Panc1 (cell line): ENCODE measurements around the gene FOXN1. TPM values are rescaled to one million over a fixed set of nuclear protein-coding genes. Genes with fewer than 3 reads are reported as not detected.

Source experiments
- ATAC-seq: fragments of 200-7000 bp; cut with Tn5 transposase; 2 replicates; pipeline ENCODE4 v1.9.1; 2020; ENCODE audit warnings: mild to moderate bottlenecking, moderate library complexity
- BruUV-seq: library from RNA; stranded (reverse); fragments of 400-500 nt; replicated peaks from 2 replicates; lab custom pipeline; 2021; lab: Mats Ljungman, UMichigan
- CTCF ChIA-PET: fragments of 300-600 bp; sonication (Branson Sonifier 250); formaldehyde crosslinking; loops from one replicate; lab custom pipeline; 2022; ENCODE audit warnings: antibody characterized with exemption; lab: Charles Lee
- POLR2A ChIA-PET: fragments of 300-600 bp; sonication (Branson Sonifier 250); formaldehyde crosslinking; loops from one replicate; lab custom pipeline; 2022; ENCODE audit warnings: antibody characterized with exemption; lab: Charles Lee
- DNase-seq: peaks from one replicate; pipeline ENCODE4 v3.0.0-alpha.2; 2010; ENCODE audit warnings: low read depth, low spot score
- H3K27ac ChIP-seq: 2 replicates; pipeline ENCODE4 v1.5.1; 2011; ENCODE audit warnings: mild to moderate bottlenecking, low read length, inconsistent platforms
- H3K27me3 ChIP-seq: fragments of 200-500 bp; sonication (Bioruptor generic); 2 replicates; pipeline ENCODE4 v1.6.0; 2014; ENCODE audit warnings: low read length, inconsistent platforms; ENCODE audit not compliant: control insufficient read depth, insufficient read depth
- H3K36me3 ChIP-seq: fragments of 200-500 bp; sonication (Bioruptor generic); 2 replicates; pipeline ENCODE4 v1.5.1; 2014; ENCODE audit warnings: inconsistent platforms, mild to moderate bottlenecking, low read length, moderate library complexity; ENCODE audit not compliant: control insufficient read depth, insufficient read depth
- H3K4me1 ChIP-seq: 2 replicates; pipeline ENCODE4 v1.5.1; 2011; ENCODE audit warnings: inconsistent platforms, mild to moderate bottlenecking, low read length, moderate library complexity; ENCODE audit not compliant: control insufficient read depth, insufficient read depth
- H3K4me3 ChIP-seq, 2 experiments: 2 replicates each; pipeline ENCODE4 v1.5.1; 2011 to 2012; ENCODE audit warnings: low read depth in 2 of 2, low read length in 2 of 2, mild to moderate bottlenecking in 2 of 2, inconsistent platforms in 1 of 2, moderate library complexity in 1 of 2
- H3K9me3 ChIP-seq: fragments of 200-500 bp; sonication (Bioruptor generic); 2 replicates; pipeline ENCODE4 v1.5.1; 2014; ENCODE audit warnings: low read depth, mild to moderate bottlenecking, inconsistent platforms, low read length, moderate library complexity; ENCODE audit not compliant: control insufficient read depth, insufficient read depth
- POLR2AphosphoS5 ChIP-seq: IDR thresholded peaks from 2 replicates; pipeline ENCODE4 v1.6.1; 2012; ENCODE audit warnings: mild to moderate bottlenecking, low read depth, low read length, moderate library complexity
- SIN3A ChIP-seq: IDR thresholded peaks from 2 replicates; pipeline ENCODE4 v1.6.1; 2012; ENCODE audit warnings: low read depth, mild to moderate bottlenecking, low read length, moderate library complexity, borderline replicate concordance; ENCODE audit not compliant: insufficient read depth
- TCF7L2 ChIP-seq: IDR thresholded peaks from 2 replicates; pipeline ENCODE4 v1.6.1; 2011; ENCODE audit warnings: mild to moderate bottlenecking, low read depth, low read length, inconsistent platforms
- in situ Hi-C: cut with HindIII; loops from 2 replicates; pipeline ENCODE4 v1.10.0; 2016; ENCODE audit warnings: low sequenced_read_pairs, low pct_unique_long_range_greater_than_20kb
- intact Hi-C: fragments of 100-400 bp; cut with micrococcal nuclease; formaldehyde crosslinking; loops from one replicate; pipeline ENCODE4 v1.10.0; 2022; ENCODE audit not compliant: unreplicated experiment
- total RNA-seq: library from RNA; stranded (reverse); gene quantifications from one replicate; pipeline ENCODE4 v1.2.1, GENCODE V29; 2021; ENCODE audit not compliant: unreplicated experiment
- TF ChIP-seq, protein P1 (sequence below): fragments of 450-650 bp; IDR thresholded peaks from 2 replicates; pipeline ENCODE4 v1.5.1; 2017; ENCODE audit warnings: mild to moderate bottlenecking
- TF ChIP-seq, protein P2 (sequence below), 2 experiments: IDR thresholded peaks; 2 replicates each; pipeline ENCODE4 v1.6.1; 2011 to 2012; ENCODE audit warnings: low read depth in 2 of 2, control low read depth in 1 of 2, low read length in 1 of 2, mild to moderate bottlenecking in 1 of 2, moderate library complexity in 1 of 2; ENCODE audit not compliant: insufficient read depth in 1 of 2

FOXN1 gene
- total RNA-seq, 1 experiment from 2014 or later, result not detected

- intact Hi-C loops (no loop called here), in situ Hi-C loops (no loop called here)
- Histone ChIP-seq H3K4me3 (peak overlapping the region; percentile 72 to 77), H3K36me3 (no peaks in the 10 kb centered on the region), H3K27ac (peak overlapping the region; percentile 42; the same call in 1 of the 2 replicates), H3K4me1 (peaks cover 9% of the 10 kb centered on the region; the same call in 1 of the 2 replicates), H3K9me3 (no peaks in the 10 kb centered on the region), H3K27me3 (no peaks in the 10 kb centered on the region)
- ChIA-PET POLR2A (interaction anchor here (0.7 kb wide), 1 partner anchor 20 kb away, joined by 3 read pairs; the partner anchor contains the start of gene PIGS), CTCF (no interaction called here)
- TF ChIP-seq POLR2AphosphoS5, result no peak
- TF ChIP-seq TCF7L2, result no peak
- TF ChIP-seq SIN3A, result no peak
- TF ChIP-seq, protein P1, sequence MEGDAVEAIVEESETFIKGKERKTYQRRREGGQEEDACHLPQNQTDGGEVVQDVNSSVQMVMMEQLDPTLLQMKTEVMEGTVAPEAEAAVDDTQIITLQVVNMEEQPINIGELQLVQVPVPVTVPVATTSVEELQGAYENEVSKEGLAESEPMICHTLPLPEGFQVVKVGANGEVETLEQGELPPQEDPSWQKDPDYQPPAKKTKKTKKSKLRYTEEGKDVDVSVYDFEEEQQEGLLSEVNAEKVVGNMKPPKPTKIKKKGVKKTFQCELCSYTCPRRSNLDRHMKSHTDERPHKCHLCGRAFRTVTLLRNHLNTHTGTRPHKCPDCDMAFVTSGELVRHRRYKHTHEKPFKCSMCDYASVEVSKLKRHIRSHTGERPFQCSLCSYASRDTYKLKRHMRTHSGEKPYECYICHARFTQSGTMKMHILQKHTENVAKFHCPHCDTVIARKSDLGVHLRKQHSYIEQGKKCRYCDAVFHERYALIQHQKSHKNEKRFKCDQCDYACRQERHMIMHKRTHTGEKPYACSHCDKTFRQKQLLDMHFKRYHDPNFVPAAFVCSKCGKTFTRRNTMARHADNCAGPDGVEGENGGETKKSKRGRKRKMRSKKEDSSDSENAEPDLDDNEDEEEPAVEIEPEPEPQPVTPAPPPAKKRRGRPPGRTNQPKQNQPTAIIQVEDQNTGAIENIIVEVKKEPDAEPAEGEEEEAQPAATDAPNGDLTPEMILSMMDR, result no peak
- TF ChIP-seq, protein P2, sequence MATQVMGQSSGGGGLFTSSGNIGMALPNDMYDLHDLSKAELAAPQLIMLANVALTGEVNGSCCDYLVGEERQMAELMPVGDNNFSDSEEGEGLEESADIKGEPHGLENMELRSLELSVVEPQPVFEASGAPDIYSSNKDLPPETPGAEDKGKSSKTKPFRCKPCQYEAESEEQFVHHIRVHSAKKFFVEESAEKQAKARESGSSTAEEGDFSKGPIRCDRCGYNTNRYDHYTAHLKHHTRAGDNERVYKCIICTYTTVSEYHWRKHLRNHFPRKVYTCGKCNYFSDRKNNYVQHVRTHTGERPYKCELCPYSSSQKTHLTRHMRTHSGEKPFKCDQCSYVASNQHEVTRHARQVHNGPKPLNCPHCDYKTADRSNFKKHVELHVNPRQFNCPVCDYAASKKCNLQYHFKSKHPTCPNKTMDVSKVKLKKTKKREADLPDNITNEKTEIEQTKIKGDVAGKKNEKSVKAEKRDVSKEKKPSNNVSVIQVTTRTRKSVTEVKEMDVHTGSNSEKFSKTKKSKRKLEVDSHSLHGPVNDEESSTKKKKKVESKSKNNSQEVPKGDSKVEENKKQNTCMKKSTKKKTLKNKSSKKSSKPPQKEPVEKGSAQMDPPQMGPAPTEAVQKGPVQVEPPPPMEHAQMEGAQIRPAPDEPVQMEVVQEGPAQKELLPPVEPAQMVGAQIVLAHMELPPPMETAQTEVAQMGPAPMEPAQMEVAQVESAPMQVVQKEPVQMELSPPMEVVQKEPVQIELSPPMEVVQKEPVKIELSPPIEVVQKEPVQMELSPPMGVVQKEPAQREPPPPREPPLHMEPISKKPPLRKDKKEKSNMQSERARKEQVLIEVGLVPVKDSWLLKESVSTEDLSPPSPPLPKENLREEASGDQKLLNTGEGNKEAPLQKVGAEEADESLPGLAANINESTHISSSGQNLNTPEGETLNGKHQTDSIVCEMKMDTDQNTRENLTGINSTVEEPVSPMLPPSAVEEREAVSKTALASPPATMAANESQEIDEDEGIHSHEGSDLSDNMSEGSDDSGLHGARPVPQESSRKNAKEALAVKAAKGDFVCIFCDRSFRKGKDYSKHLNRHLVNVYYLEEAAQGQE (IDR thresholded peaks at IDR 0.05; ENCODE audit: insufficient read depth in 1 of 2, low read depth in 2 of 2, low read length in 1 of 2), result no peak
- DNase-seq (no peak), ATAC-seq (peak; percentile 20)
- no TSS peak for BruUV-seq
Measured at GRCh38 chr17:28551421-28552175, 45.5 kb downstream of the FOXN1 start.

DNA sequence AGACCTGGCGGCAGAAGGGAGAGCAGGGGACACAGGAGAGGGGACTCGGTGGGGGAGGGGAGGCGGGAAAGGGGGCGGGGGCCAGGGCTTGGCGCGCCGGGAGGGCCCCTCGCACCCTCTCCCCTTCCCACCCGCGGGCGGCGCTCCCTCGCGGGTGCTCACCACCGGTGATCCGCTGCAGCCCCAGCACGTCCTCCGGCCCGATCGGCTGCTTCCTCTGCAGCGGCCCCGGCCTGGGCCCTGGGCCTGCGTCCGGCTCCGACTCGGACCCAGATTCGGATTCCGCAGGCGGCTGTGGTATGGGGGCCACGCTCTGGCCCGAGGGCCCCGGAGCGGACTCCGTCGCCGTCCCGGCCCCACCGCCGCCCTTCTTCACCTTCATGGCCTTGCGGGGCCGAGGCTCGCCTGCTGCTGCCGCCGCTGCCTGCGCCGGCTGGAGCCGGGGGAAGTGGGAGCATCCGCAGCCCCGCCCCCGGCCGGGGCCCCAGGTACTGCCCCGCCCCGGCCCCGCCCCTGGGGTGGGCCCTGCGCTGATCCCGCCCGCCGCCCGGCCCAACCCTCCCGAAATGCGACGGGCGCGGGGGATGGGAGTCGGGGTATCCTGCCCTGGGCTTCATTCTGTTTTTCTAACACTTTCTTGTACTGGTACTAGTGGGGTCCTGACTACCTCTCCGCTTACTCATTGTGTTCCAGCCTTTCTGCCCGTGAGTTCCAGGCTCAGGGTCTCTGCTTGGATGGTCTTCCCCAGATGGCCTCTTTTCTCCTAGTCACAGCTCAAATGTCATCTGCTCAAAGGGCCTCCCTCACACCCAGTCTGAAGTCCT, 46.2 kb downstream of the FOXN1 start, which contains the start of gene UNC119:
Gene UNC119, minus strand, starts transcription at position 449 of the 824 bp plus-strand sequence. Its CDS starts 67 bp downstream, at position 382.
- Histone ChIP-seq H3K27ac (peak within 1 kb of the TSS; percentile 62), H3K4me1 (peaks cover 9% of the 10 kb centered on the region; the same call in 1 of the 2 replicates), H3K27me3 (no peaks in the 10 kb centered on the region), H3K36me3 (no peaks in the 10 kb centered on the region), H3K4me3 (peak within 1 kb of the TSS; percentile 72 to 77), H3K9me3 (no peaks in the 10 kb centered on the region)
- ChIA-PET POLR2A (interaction anchor here (0.7 kb wide), 1 partner anchor 19 kb away, joined by 3 read pairs; the partner anchor contains the start of gene PIGS), CTCF (interaction anchor here (0.7 kb wide), 1 partner anchor 20 kb away, joined by 7 read pairs; no protein-coding TSS in a partner anchor)
- TF ChIP-seq SIN3A, result 0 out of 2 replicates have a peak, but pooled peaks have one; percentile 60
- TF ChIP-seq POLR2AphosphoS5, result peak; percentile 69
- TF ChIP-seq, protein P2 (IDR thresholded peaks at IDR 0.05; ENCODE audit: insufficient read depth in 1 of 2, low read depth in 2 of 2, low read length in 1 of 2), result no peak
- peak; percentile 94 for ATAC-seq
- intact Hi-C loops, result no loop called here
- no peak for DNase-seq
- no TSS peak for BruUV-seq
- in situ Hi-C loops, result no loop called here
